ENCODE results near the gene RNF141. TPM values are rescaled to one million over a fixed set of nuclear protein-coding genes. Genes with fewer than 3 reads are reported as not detected.
A peak's percentile ranks its signal among the peaks of the same experiment; 100 is the strongest.

RNF141 gene
- total and polyA plus RNA-seq, 7 donors, result 5.0 to 42.2 (median 16.6) TPM

GRCh38 chr11:10515418-10515817 lies 25.6 kb downstream of the RNF141 start:
- TF ChIP-seq CTCF (IDR thresholded peaks at IDR 0.05), result no peak
- no peak overlapping the region for H3K4me3 ChIP-seq
- no peak overlapping the region for H3K27ac ChIP-seq
- intact Hi-C loops (cut with DNase I), result loop anchor here (5.0 to 10.0 kb wide), 3 partner anchors 61 to 219 kb away; partner anchors contain the start of gene AMPD3 (in 1 of the 2)
- 94% methylated on average over 3 of the region's 3 CpGs for WGBS, 3 donors
- H3K4me1 ChIP-seq, result peaks cover 9% of the 10 kb centered on the region
- no peak for ATAC-seq
- no peaks in the 10 kb centered on the region for H3K9me3 ChIP-seq
- no peaks in the 10 kb centered on the region for H3K27me3 ChIP-seq (ENCODE audit: insufficient read depth in 3 of 3, low read length in 2 of 3)
- DNase-seq, result no peak
- H3K36me3 ChIP-seq (ENCODE audit: insufficient read depth in 1 of 2, low read depth in 1 of 2), result peaks cover 0 to 30% of the 10 kb centered on the region in 2 donors

- H3K27me3 ChIP-seq (ENCODE audit: insufficient read depth in 3 of 3, low read length in 2 of 3), result no peaks in the 10 kb centered on the region
- DNase-seq (no peak), ATAC-seq (peak; percentile 37 to 52 (median 51))
- peaks cover 0 to 24% of the 10 kb centered on the region in 2 donors for H3K36me3 ChIP-seq (ENCODE audit: insufficient read depth in 1 of 2, low read depth in 1 of 2)
- H3K4me1 ChIP-seq, result peaks cover 9% of the 10 kb centered on the region
- H3K27ac ChIP-seq, result no peak overlapping the region
- no peak overlapping the region for H3K4me3 ChIP-seq
- WGBS, 3 donors, result 68 to 75% (median 73%) methylated on average over 2 of the region's 2 CpGs
- intact Hi-C loops (cut with DNase I), result loop anchor here (5.0 to 10.0 kb wide), 4 partner anchors 60 to 220 kb away; partner anchors contain the start of gene AMPD3 (in 1 of the 2)
- no peak for TF ChIP-seq CTCF (IDR thresholded peaks at IDR 0.05)
- H3K9me3 ChIP-seq, result no peaks in the 10 kb centered on the region
Observed at GRCh38 chr11:10514709-10515108, 26.3 kb downstream of the RNF141 start.

- H3K4me3 ChIP-seq, result no peak overlapping the region
- DNase-seq (no peak), ATAC-seq (no peak)
- H3K27me3 ChIP-seq (ENCODE audit: insufficient read depth in 3 of 3, low read length in 2 of 3), result no peaks in the 10 kb centered on the region
- H3K4me1 ChIP-seq, result peaks cover 9% of the 10 kb centered on the region
- 24 to 43% (median 30%) methylated on average over 2 of the region's 2 CpGs for WGBS, 3 donors
- H3K9me3 ChIP-seq, result no peaks in the 10 kb centered on the region
- intact Hi-C loops (cut with DNase I), result loop anchor here (5.0 to 10.0 kb wide), 3 partner anchors 59 to 221 kb away; partner anchors contain the start of gene AMPD3 (in 1 of the 2)
- peaks cover 0 to 19% of the 10 kb centered on the region in 2 donors for H3K36me3 ChIP-seq (ENCODE audit: insufficient read depth in 1 of 2, low read depth in 1 of 2)
- no peak overlapping the region for H3K27ac ChIP-seq
- peak; percentile 31 for TF ChIP-seq CTCF (IDR thresholded peaks at IDR 0.05)
Observed at GRCh38 chr11:10514202-10514601, 26.8 kb downstream of the RNF141 start.

- no peak for ATAC-seq
- DNase-seq, result no peak
- H3K36me3 ChIP-seq (ENCODE audit: insufficient read depth in 1 of 2, low read depth in 1 of 2), result peaks cover 0 to 2% of the 10 kb centered on the region in 2 donors
- no peak overlapping the region for H3K27ac ChIP-seq
- H3K4me1 ChIP-seq, result peaks cover 9% of the 10 kb centered on the region
- H3K9me3 ChIP-seq, result no peaks in the 10 kb centered on the region
- H3K4me3 ChIP-seq, result no peak overlapping the region
- TF ChIP-seq CTCF (IDR thresholded peaks at IDR 0.05), result no peak
- no peaks in the 10 kb centered on the region for H3K27me3 ChIP-seq (ENCODE audit: insufficient read depth in 3 of 3, low read length in 2 of 3)
- WGBS, 3 donors, result 81 to 88% (median 83%) methylated on average over 10 of the region's 10 CpGs
- intact Hi-C loops (cut with DNase I), result loop anchor here (5.0 to 10.0 kb wide), 3 partner anchors 56 to 224 kb away; partner anchors contain the start of gene AMPD3 (in 1 of the 2)
Observed at GRCh38 chr11:10511181-10511621, 29.8 kb downstream of the RNF141 start.

GRCh38 chr11:10506008-10506370 lies 35.0 kb downstream of the RNF141 start:
- TF ChIP-seq CTCF (IDR thresholded peaks at IDR 0.05), result no peak
- no peaks in the 10 kb centered on the region for H3K9me3 ChIP-seq
- H3K4me1 ChIP-seq, result no peaks in the 10 kb centered on the region
- no peak overlapping the region for H3K4me3 ChIP-seq
- H3K27ac ChIP-seq, result no peak overlapping the region
- DNase-seq (no peak), ATAC-seq (no peak)
- H3K27me3 ChIP-seq (ENCODE audit: insufficient read depth in 3 of 3, low read length in 2 of 3), result no peaks in the 10 kb centered on the region
- H3K36me3 ChIP-seq (ENCODE audit: insufficient read depth in 1 of 2, low read depth in 1 of 2), result no peaks in the 10 kb centered on the region
- intact Hi-C loops (cut with DNase I), result no loop called here
